Measurements from ENCODE around the gene LEFTY1. TPM values are rescaled to one million over a fixed set of nuclear protein-coding genes. Genes with fewer than 3 reads are reported as not detected.
"Not testable (repeated sequence)": the region's sequence is repeated elsewhere in the genome, so short reads cannot be mapped to it uniquely, and the experiment has no call there.

LEFTY1 gene, protein sequence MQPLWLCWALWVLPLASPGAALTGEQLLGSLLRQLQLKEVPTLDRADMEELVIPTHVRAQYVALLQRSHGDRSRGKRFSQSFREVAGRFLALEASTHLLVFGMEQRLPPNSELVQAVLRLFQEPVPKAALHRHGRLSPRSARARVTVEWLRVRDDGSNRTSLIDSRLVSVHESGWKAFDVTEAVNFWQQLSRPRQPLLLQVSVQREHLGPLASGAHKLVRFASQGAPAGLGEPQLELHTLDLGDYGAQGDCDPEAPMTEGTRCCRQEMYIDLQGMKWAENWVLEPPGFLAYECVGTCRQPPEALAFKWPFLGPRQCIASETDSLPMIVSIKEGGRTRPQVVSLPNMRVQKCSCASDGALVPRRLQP
- 0.35 TPM for total RNA-seq
- long read RNA-seq = 0 reads

DNA sequence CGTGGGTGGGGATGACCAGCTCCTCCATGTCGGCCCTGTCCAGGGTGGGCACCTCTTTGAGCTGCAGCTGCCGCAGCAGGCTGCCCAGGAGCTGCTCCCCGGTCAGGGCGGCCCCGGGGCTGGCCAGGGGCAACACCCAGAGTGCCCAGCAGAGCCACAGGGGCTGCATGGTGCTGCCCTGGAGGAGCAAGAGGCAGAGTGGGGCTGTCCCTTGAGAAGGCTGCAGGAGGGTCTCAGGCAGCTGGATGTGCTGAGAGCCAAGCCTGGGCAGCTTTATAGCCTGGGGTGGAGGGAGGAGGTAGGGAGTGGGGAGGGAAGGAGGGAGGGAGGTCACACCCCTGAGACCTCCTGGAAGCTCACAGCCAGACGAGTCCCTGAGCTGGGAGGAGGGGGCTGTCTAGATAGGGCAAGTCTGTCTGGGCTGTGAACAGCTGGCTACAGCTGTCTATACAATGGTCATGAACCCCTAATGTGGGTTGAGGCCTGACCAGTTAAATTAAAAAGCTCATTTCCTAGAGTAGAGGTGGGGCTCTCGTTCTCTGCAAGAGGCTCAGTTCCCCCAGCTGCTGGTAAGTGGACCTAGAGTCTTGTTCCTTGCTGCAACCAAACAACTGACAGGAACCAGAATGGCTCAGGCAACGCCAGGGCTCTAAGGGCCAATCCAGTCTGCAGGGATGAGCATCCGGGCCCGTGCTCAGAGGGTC lies at the start of gene LEFTY1:
TSS of gene LEFTY1 (minus strand) at position 249 of the 704 bp plus-strand sequence. CDS start at position 169, 80 bp downstream.
- intact Hi-C loops (cut with DNase I) = no loop called here
- no peaks in the 10 kb centered on the region for H3K27me3 ChIP-seq
- no peaks in the 10 kb centered on the region for H3K4me1 ChIP-seq
- H3K27ac ChIP-seq = no peak within 1 kb of the TSS
- ATAC-seq (no peak), DNase-seq (no peak)
- H3K9me3 ChIP-seq = no peaks in the 10 kb centered on the region
- H3K4me3 ChIP-seq = no peak within 1 kb of the TSS
- no peaks in the 10 kb centered on the region for H3K36me3 ChIP-seq
- TF ChIP-seq, protein P1, sequence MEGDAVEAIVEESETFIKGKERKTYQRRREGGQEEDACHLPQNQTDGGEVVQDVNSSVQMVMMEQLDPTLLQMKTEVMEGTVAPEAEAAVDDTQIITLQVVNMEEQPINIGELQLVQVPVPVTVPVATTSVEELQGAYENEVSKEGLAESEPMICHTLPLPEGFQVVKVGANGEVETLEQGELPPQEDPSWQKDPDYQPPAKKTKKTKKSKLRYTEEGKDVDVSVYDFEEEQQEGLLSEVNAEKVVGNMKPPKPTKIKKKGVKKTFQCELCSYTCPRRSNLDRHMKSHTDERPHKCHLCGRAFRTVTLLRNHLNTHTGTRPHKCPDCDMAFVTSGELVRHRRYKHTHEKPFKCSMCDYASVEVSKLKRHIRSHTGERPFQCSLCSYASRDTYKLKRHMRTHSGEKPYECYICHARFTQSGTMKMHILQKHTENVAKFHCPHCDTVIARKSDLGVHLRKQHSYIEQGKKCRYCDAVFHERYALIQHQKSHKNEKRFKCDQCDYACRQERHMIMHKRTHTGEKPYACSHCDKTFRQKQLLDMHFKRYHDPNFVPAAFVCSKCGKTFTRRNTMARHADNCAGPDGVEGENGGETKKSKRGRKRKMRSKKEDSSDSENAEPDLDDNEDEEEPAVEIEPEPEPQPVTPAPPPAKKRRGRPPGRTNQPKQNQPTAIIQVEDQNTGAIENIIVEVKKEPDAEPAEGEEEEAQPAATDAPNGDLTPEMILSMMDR (IDR thresholded peaks at IDR 0.05) = no peak

DNA sequence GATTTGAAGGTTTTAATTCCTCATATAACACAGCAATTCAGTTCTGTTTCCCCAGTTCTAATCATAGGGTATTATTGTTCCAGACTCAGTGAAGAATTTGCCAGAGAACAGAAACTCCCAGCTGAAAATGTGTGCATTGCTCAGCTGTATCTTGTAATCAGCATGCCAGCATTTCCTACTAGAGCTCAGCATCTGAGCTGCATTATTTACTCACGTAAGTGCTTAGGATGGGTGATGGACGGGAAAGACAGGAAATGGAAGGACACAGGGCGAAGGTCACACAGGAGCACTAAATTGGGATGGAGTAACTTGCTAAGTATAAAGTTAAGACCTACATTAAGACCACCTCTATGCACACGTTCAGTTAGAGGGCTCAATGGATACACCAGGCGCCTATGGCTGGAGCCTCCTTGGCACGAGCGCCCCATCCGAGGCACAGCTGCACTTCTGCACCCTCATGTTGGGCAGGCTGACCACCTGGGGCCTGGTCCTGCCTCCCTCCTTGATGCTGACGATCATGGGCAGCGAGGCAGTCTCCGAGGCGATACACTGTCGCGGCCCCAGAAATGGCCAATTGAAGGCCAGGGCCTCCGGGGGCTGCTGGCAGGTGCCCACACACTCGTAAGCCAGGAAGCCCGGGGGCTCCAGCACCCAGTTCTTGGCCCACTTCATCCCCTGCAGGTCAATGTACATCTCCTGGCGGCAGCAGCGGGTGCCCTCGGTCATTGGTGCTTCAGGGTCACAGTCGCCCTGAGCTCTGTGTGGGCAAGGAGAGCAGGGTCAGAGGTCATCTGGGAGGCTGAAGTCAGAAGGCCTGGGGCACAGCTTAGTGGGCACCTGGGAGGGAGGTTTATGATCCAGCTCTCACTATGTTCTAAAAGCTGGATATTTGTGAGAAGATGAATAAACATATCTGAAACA lies 48.4 kb upstream of the LEFTY1 start:
- no peak for ATAC-seq
- no peaks in the 10 kb centered on the region for H3K36me3 ChIP-seq
- H3K4me3 ChIP-seq = no peak overlapping the region
- no peak overlapping the region for H3K27ac ChIP-seq
- TF ChIP-seq, protein P1 (IDR thresholded peaks at IDR 0.05) = no peak
- H3K27me3 ChIP-seq = no peaks in the 10 kb centered on the region
- H3K4me1 ChIP-seq = peaks cover 17% of the 10 kb centered on the region
- no peak for DNase-seq
- intact Hi-C loops (cut with DNase I) = no loop called here
- H3K9me3 ChIP-seq = no peaks in the 10 kb centered on the region

DNA sequence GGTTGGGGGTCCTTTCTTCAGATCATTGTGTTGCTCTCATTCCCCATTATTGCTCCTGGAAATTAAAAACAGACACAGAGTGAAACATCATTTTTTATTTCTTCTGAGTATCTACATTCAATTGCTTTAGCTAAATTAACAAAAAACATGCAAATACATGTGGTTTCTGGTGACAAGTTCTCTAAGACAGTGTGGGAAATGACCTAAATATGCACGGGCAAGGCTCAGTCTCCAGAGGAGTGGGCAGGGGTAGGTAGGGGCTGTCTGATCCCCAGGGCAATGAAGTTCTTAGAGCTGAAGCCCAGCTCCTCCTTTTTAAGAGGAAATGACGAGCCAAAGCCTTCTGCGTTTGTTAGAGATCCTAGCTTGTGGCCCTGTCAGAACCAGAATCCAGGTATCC lies 47.6 kb upstream of the LEFTY1 start:
- intact Hi-C loops (cut with DNase I) = no loop called here
- ATAC-seq = no peak
- TF ChIP-seq, protein P1 (IDR thresholded peaks at IDR 0.05) = no peak

DNA sequence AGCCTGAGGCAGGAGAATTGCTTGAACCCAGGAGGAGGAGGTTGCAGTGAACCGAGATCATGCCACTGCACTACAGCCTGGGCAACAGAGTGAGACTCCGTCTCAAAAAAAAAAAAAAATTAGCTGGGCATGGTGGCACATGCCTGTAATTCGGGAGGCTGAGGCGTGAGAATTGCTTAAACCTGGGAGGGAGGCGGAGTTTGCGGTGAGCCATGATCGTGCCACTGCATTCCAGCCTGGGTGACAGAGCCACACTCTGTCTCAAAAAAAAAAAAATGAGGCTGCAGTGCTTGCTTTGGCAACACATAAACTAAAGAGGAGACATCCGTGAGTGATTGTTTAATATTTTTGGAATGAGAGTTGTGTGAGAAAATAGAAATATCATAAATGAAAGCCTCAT lies 47.1 kb upstream of the LEFTY1 start:
- DNase-seq; H3K9me3 ChIP-seq; ATAC-seq; H3K27me3 ChIP-seq; H3K4me1 ChIP-seq; H3K4me3 ChIP-seq; intact Hi-C loops (cut with DNase I); H3K36me3 ChIP-seq; H3K27ac ChIP-seq: not testable (repeated sequence)

More for the DNA sequence above, 47.6 kb upstream of the LEFTY1 start:
- DNase-seq = no peak
- H3K36me3 ChIP-seq = no peaks in the 10 kb centered on the region
- H3K27me3 ChIP-seq = no peaks in the 10 kb centered on the region
- no peak overlapping the region for H3K4me3 ChIP-seq
- H3K9me3 ChIP-seq = no peaks in the 10 kb centered on the region
- no peak overlapping the region for H3K27ac ChIP-seq
- peaks cover 11% of the 10 kb centered on the region for H3K4me1 ChIP-seq

DNA sequence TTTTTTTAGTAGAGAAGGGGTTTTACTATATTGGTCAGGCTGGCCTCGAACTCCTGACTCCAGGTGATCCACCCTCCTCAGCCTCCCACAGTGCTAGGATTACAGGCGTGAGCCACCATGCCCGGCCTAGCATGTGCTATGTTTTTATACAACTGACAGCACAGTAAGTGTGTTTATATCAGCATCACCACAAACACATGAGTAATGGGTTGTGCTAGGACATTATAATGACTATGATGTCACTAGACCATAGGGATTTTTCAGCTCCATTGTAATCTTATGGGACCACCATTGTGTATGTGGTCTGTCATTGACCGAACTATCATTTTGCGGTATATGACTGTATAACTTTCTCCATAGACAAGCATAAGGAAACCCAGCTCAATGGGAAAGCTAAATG lies 45.8 kb upstream of the LEFTY1 start:
- no peak for ATAC-seq

More for the DNA sequence above, 45.8 kb upstream of the LEFTY1 start:
- Histone ChIP-seq H3K4me3 (no peak overlapping the region), H3K27ac (no peak overlapping the region), H3K4me1 (no peaks in the 10 kb centered on the region), H3K9me3 (no peaks in the 10 kb centered on the region), H3K36me3 (no peaks in the 10 kb centered on the region), H3K27me3 (no peaks in the 10 kb centered on the region)
- intact Hi-C loops (cut with DNase I) = no loop called here
- DNase-seq = no peak
- TF ChIP-seq, protein P1 (IDR thresholded peaks at IDR 0.05) = no peak
